HEK293T (cell line): ENCODE data around the gene BOLA2B.

Experiments
- CTCF ChIA-PET: fragments of 350-600 bp; formaldehyde crosslinking; extraction: SDS; loops from one replicate; lab custom pipeline; 2021; ENCODE audit warnings: antibody characterized with exemption, inconsistent platforms; lab: Yijun Ruan, JAX
- POLR2A ChIA-PET: fragments of 350-600 bp; formaldehyde crosslinking; extraction: SDS; loops from one replicate; lab custom pipeline; 2020; ENCODE audit warnings: antibody characterized with exemption, inconsistent platforms; lab: Yijun Ruan, JAX
- DNase-seq: peaks from one replicate; pipeline ENCODE4 v3.0.0; 2012; ENCODE audit warnings: mixed read lengths; ENCODE audit errors: extremely low spot score
- ARNT ChIP-seq: fragments of 450-650 bp; IDR thresholded peaks from 2 replicates; pipeline ENCODE4 v1.6.1; 2017; ENCODE audit warnings: mild to moderate bottlenecking
- BHLHE40 ChIP-seq: fragments of 450-650 bp; IDR thresholded peaks from 2 replicates; pipeline ENCODE4 v1.6.1; 2016; ENCODE audit warnings: mild to moderate bottlenecking, moderate library complexity, borderline replicate concordance
- CTBP1 ChIP-seq: fragments of 450-650 bp; IDR thresholded peaks from 2 replicates; pipeline ENCODE4 v1.6.1; 2016; ENCODE audit warnings: borderline replicate concordance
- ELF4 ChIP-seq: fragments of 450-650 bp; IDR thresholded peaks from 2 replicates; pipeline ENCODE4 v1.6.1; 2017; ENCODE audit warnings: antibody characterized with exemption
- FOXA1 ChIP-seq: fragments of 450-650 bp; IDR thresholded peaks from 2 replicates; pipeline ENCODE4 v1.6.1; 2016; ENCODE audit warnings: mild to moderate bottlenecking
- FOXK2 ChIP-seq: fragments of 450-650 bp; IDR thresholded peaks from 2 replicates; pipeline ENCODE4 v1.6.1; 2016; ENCODE audit warnings: mild to moderate bottlenecking
- FOXM1 ChIP-seq: fragments of 450-650 bp; IDR thresholded peaks from 2 replicates; pipeline ENCODE4 v1.6.1; 2017; ENCODE audit warnings: mild to moderate bottlenecking, borderline replicate concordance
- HDGF ChIP-seq: fragments of 450-650 bp; IDR thresholded peaks from 2 replicates; pipeline ENCODE4 v1.6.1; 2017; ENCODE audit warnings: antibody characterized with exemption, borderline replicate concordance
- L3MBTL2 ChIP-seq: fragments of 450-650 bp; conservative IDR thresholded peaks from 2 replicates; pipeline ENCODE4 v1.6.1; 2016; ENCODE audit warnings: mild to moderate bottlenecking
- LEF1 ChIP-seq: fragments of 450-650 bp; IDR thresholded peaks from 2 replicates; pipeline ENCODE4 v1.6.1; 2017; ENCODE audit warnings: mild to moderate bottlenecking, borderline replicate concordance
- NFRKB ChIP-seq: fragments of 450-650 bp; IDR thresholded peaks from 2 replicates; pipeline ENCODE4 v1.6.1; 2016; ENCODE audit warnings: mild to moderate bottlenecking, moderate library complexity
- PKNOX1 ChIP-seq: fragments of 450-650 bp; IDR thresholded peaks from 2 replicates; pipeline ENCODE4 v1.6.1; 2016
- SP1 ChIP-seq: fragments of 450-650 bp; IDR thresholded peaks from 2 replicates; pipeline ENCODE4 v1.6.1; 2017
- SUZ12 ChIP-seq: fragments of 450-650 bp; IDR thresholded peaks from 2 replicates; pipeline ENCODE4 v1.6.1; 2016; ENCODE audit warnings: mild to moderate bottlenecking
- TARDBP ChIP-seq: fragments of 450-650 bp; IDR thresholded peaks from 2 replicates; pipeline ENCODE4 v1.6.1; 2016
- ZNF384 ChIP-seq: fragments of 450-650 bp; IDR thresholded peaks from 2 replicates; pipeline ENCODE4 v1.6.1; 2016

BOLA2B gene

GRCh38 chr16:30187971-30188561 lies 5.4 kb downstream of the BOLA2B start:
- DNase-seq, result no peak
- TF ChIP-seq ZNF384, result no peak
- TF ChIP-seq NFRKB, result no peak
- TF ChIP-seq LEF1, result no peak
- TF ChIP-seq SP1, result no peak
- no peak for TF ChIP-seq FOXK2
- TF ChIP-seq L3MBTL2, result no peak
- no peak for TF ChIP-seq PKNOX1
- no peak for TF ChIP-seq SUZ12
- no peak for TF ChIP-seq FOXA1
- no peak for TF ChIP-seq CTBP1
- no peak for TF ChIP-seq TARDBP
- TF ChIP-seq BHLHE40, result no peak
- TF ChIP-seq FOXM1, result no peak
- POLR2A ChIA-PET, result no interaction called here
- CTCF ChIA-PET, result no interaction called here

GRCh38 chr16:30187556-30187865 lies 6.0 kb downstream of the BOLA2B start:
- ChIA-PET CTCF (no interaction called here), POLR2A (no interaction called here)
- TF ChIP-seq LEF1, result no peak
- TF ChIP-seq FOXA1, result no peak
- TF ChIP-seq FOXM1, result no peak
- TF ChIP-seq CTBP1, result no peak
- TF ChIP-seq BHLHE40, result no peak
- TF ChIP-seq FOXK2, result no peak
- no peak for TF ChIP-seq SP1
- TF ChIP-seq TARDBP, result no peak
- no peak for TF ChIP-seq HDGF
- no peak for TF ChIP-seq SUZ12
- TF ChIP-seq PKNOX1, result no peak
- no peak for TF ChIP-seq NFRKB
- TF ChIP-seq ZNF384, result no peak
- TF ChIP-seq ARNT, result no peak
- no peak for DNase-seq

GRCh38 chr16:30186782-30187555 lies 6.5 kb downstream of the BOLA2B start:
- peak; percentile 47; the same call in 1 of the 2 replicates for TF ChIP-seq FOXM1
- no peak for TF ChIP-seq L3MBTL2
- TF ChIP-seq FOXA1, result no peak
- no peak for TF ChIP-seq ARNT
- TF ChIP-seq PKNOX1, result no peak
- CTCF ChIA-PET, result interaction anchor here (2.2 kb wide), 1 partner anchor 94 kb away, joined by 8 read pairs; no protein-coding TSS in a partner anchor
- DNase-seq, result peak; percentile 87
- POLR2A ChIA-PET, result no interaction called here

GRCh38 chr16:30186444-30186781 lies 7.1 kb downstream of the BOLA2B start:
- POLR2A ChIA-PET, result interaction anchor here (1.2 kb wide), 1 partner anchor 95 kb away, joined by 4 read pairs; the partner anchor contains the start of gene TBX6
- CTCF ChIA-PET, result interaction anchor here (2.2 kb wide), 1 partner anchor 94 kb away, joined by 8 read pairs; no protein-coding TSS in a partner anchor

More at GRCh38 chr16:30186444-30186781, 7.1 kb downstream of the BOLA2B start:
- no peak for TF ChIP-seq LEF1
- TF ChIP-seq FOXK2, result no peak
- TF ChIP-seq ELF4, result no peak
- TF ChIP-seq ARNT, result no peak
- no peak for TF ChIP-seq FOXM1
- TF ChIP-seq PKNOX1, result no peak
- TF ChIP-seq CTBP1, result no peak
- TF ChIP-seq BHLHE40, result no peak
- no peak for TF ChIP-seq ZNF384
- TF ChIP-seq NFRKB, result no peak
- no peak for TF ChIP-seq HDGF
- no peak for TF ChIP-seq FOXA1
- DNase-seq, result no peak
